Activated naive CD4-positive, alpha-beta T cell treated with anti-CD3 and anti-CD28 coated beads for 36 hours (primary cell): ENCODE measurements around the gene SPTA1. TPM values are rescaled to one million over a fixed set of nuclear protein-coding genes. Genes with fewer than 3 reads are reported as not detected.

Experiments
- CTCF ChIA-PET: fragments of 350-600 bp; sonication (Branson Sonifier 250); formaldehyde crosslinking; loops from one replicate; lab custom pipeline; 2021; ENCODE audit warnings: antibody characterized with exemption; lab: Charles Lee
- DNase-seq: peaks from one replicate; pipeline ENCODE4 v3.0.0-alpha.2; 2020
- H3K27ac Mint-ChIP-seq: one replicate; pipeline ENCODE4 v1.8.0; 2021; ENCODE audit warnings: mild to moderate bottlenecking, mixed read lengths
- H3K27me3 Mint-ChIP-seq: one replicate; pipeline ENCODE4 v1.8.0; 2021; ENCODE audit warnings: low read depth, mixed read lengths
- H3K36me3 Mint-ChIP-seq: one replicate; pipeline ENCODE4 v1.8.0; 2021; ENCODE audit warnings: low read depth, mixed read lengths
- H3K4me1 Mint-ChIP-seq: one replicate; pipeline ENCODE4 v1.8.0; 2021; ENCODE audit warnings: low read depth, mixed read lengths
- H3K4me3 Mint-ChIP-seq: one replicate; pipeline ENCODE4 v1.8.0; 2021; ENCODE audit warnings: mild to moderate bottlenecking, moderate library complexity, mixed read lengths
- H3K9me3 Mint-ChIP-seq: one replicate; pipeline ENCODE4 v1.8.0; 2021; ENCODE audit warnings: mixed read lengths
- intact Hi-C: fragments of 100-400 bp; cut with micrococcal nuclease; formaldehyde crosslinking; loops from one replicate; pipeline ENCODE4 v1.15.1; 2023
- total RNA-seq, 2 experiments: library from RNA; stranded (reverse); gene quantifications; one replicate each; pipeline ENCODE4 v1.2.3, GENCODE V29; 2021

Gene SPTA1
- total RNA-seq, 2 experiments from 2014 or later: not detected

DNA sequence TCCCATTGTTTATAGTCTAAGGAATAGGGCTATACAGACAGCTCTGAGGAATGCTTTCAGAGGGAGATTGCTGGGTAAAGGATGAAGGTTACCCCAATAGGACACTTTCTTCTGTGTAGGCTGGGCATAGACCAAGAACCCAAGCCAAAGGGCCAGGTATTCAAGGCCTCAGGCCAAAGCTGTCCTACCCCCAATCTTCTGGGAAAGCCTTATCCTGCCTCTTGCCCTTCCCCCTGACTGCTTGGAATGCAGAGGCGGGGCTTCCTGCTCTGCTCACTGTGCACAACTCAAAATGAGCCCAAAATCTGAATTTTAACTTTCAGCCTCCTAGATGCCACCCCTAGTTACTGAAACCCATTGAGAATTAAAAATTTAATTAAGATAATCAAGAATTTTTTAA lies 79.2 kb downstream of the SPTA1 start:
- CTCF ChIA-PET: no interaction called here
- intact Hi-C loops: no loop called here
- no peak overlapping the region for H3K27ac Mint-ChIP-seq
- no peak overlapping the region for H3K4me3 Mint-ChIP-seq
- peaks cover 2% of the 10 kb centered on the region for H3K27me3 Mint-ChIP-seq
- H3K4me1 Mint-ChIP-seq: peaks cover 3% of the 10 kb centered on the region
- no peak for DNase-seq
- H3K36me3 Mint-ChIP-seq: no peaks in the 10 kb centered on the region
- no peaks in the 10 kb centered on the region for H3K9me3 Mint-ChIP-seq

DNA sequence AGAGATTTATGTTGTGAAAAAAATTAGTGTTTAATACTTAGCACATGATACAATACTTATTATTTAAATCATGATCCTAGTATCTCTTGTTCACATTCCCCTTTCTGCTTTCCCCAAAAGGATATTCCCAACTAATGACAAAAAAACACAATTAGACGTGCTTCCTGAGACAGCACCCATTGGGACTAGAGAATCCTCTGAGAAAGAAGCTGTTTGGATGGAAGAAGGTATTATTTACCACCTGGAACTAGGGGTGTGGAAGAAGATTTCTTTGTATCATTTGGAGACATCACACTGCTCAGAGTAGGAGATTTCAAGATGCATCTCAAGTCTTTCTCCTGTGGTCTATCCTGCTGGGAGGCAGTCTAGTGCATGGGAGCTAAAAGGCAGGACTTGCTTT lies 81.5 kb downstream of the SPTA1 start, which contains the start of gene OR10Z1:
OR10Z1 (plus strand) TSS at position 301 of the 400 bp plus-strand sequence. CDS start 1,171 bp downstream, outside the sequence.
- CTCF ChIA-PET: no interaction called here
- no peaks in the 10 kb centered on the region for H3K9me3 Mint-ChIP-seq
- H3K4me3 Mint-ChIP-seq: no peak within 1 kb of the TSS
- no peaks in the 10 kb centered on the region for H3K4me1 Mint-ChIP-seq
- intact Hi-C loops: no loop called here
- H3K27ac Mint-ChIP-seq: no peak within 1 kb of the TSS
- peaks cover 5% of the 10 kb centered on the region for H3K27me3 Mint-ChIP-seq
- H3K36me3 Mint-ChIP-seq: no peaks in the 10 kb centered on the region
- no peak for DNase-seq

DNA sequence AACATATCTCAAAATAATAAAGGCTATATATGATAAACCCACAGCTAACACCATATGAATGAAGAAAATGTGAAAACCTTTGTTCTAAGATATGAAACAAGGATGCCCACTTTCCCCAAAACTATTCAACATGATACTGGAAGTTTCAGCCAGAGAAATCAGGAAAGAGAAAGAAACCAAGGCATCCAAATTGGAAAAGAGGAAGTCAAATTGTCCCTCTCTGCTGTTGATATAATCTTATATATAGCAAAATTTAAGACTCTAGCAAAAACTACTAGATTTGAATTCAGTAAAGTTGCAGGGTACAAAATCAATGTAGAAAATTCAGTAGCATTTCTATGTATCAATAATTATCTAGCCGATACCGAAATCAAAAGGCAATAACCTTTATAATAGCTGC lies 85.8 kb downstream of the SPTA1 start:
- H3K27ac Mint-ChIP-seq: no peak overlapping the region
- DNase-seq: no peak
- CTCF ChIA-PET: no interaction called here
- peaks cover 16% of the 10 kb centered on the region for H3K9me3 Mint-ChIP-seq
- peaks cover 15% of the 10 kb centered on the region for H3K27me3 Mint-ChIP-seq
- no peak overlapping the region for H3K4me3 Mint-ChIP-seq
- H3K36me3 Mint-ChIP-seq: no peaks in the 10 kb centered on the region
- intact Hi-C loops: no loop called here
- H3K4me1 Mint-ChIP-seq: no peaks in the 10 kb centered on the region

DNA sequence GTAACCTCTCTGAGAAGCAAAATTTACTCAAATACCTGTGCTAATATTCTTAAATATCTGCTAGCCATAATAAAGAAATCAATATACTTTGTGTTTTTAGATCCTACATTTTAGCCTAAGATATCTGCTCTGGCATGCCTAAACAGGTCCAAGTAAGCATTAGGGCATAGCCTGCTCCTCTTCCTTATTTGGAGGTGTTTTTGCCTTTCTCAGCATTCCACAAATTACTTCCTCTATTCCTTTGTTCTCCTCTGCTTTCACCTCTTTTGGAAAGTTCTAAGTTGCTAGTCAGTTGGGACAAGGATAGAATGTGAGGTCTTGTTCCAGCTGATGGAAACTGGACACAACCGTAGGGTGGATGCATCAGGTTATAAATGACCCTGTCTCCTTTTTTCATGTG lies 99.6 kb downstream of the SPTA1 start:
- CTCF ChIA-PET: no interaction called here
- no peak for DNase-seq
- Mint-ChIP-seq H3K9me3 (peaks cover 4% of the 10 kb centered on the region), H3K4me3 (no peak overlapping the region), H3K27ac (no peak overlapping the region), H3K36me3 (no peaks in the 10 kb centered on the region), H3K4me1 (no peaks in the 10 kb centered on the region), H3K27me3 (peaks cover 5% of the 10 kb centered on the region)
- intact Hi-C loops: no loop called here

DNA sequence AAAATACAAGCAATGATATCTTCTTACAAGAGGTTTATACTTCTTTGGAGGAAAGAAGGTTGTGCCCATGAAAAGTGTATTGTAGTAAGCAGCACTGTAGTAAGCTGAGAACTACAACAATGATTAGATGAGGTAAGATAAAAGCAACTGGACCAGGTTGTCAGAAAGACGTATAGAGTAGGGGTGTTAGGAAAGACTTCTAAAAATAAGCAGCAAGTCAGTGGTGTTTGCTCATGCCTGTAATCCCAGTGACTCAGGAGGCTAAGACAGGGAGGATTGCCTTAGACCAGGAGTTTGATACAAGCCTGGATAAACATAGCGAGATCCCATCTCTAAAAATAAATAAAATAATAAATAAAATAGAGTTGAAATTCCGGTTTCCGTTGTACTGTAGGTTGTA lies 102.6 kb downstream of the SPTA1 start:
- CTCF ChIA-PET: no interaction called here
- H3K4me3 Mint-ChIP-seq: no peak overlapping the region

DNA sequence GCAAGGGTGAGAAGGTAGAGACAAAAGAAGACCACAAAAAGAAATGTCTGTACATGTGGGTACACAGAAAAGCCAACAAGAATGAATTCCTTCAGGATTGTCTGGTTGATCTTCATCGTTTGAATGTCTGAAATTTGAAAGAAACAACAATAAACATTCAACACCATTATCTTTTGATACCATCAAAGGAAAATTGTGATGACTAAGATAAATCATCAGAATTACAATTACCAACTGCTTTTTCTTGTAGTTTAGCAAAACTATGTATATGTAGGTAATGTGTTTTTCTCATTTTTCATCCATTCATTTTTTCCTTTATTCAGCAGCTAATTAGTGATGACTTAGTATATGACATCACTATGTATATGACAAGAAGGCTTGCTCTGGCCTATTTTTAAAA lies 106.8 kb downstream of the SPTA1 start, which contains the start of gene OR10X1:
OR10X1 (minus strand) TSS at position 167 of the 400 bp plus-strand sequence; CDS start at position 167, 0 bp downstream.
- intact Hi-C loops: no loop called here
- Mint-ChIP-seq H3K36me3 (no peaks in the 10 kb centered on the region), H3K27ac (no peak within 1 kb of the TSS), H3K27me3 (peaks cover 9% of the 10 kb centered on the region), H3K9me3 (no peaks in the 10 kb centered on the region), H3K4me1 (no peaks in the 10 kb centered on the region), H3K4me3 (no peak within 1 kb of the TSS)
- no peak for DNase-seq
- CTCF ChIA-PET: no interaction called here

More for the DNA sequence above, 102.6 kb downstream of the SPTA1 start:
- Mint-ChIP-seq H3K27me3 (peaks cover 3% of the 10 kb centered on the region), H3K9me3 (peaks cover 4% of the 10 kb centered on the region), H3K36me3 (no peaks in the 10 kb centered on the region), H3K4me1 (no peaks in the 10 kb centered on the region), H3K27ac (no peak overlapping the region)
- no peak for DNase-seq
- intact Hi-C loops: no loop called here

DNA sequence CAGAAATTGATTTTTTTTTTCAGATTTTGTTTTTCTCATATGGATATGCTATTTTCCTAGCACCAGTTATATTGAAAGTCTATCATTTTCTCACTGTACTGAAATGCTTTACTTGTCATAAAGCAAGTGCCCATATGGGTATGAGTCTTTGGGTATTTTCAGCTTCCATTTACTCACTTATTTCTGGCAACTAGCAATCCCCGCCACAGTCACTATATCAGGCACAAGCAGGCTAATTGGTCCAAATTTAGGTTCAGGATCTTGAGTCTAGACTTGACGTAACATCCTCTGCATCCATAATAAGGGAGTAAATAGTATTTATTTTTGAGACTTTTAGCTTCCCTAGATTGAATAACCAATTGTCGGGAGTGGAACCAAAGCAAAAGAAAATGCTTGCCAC lies 109.0 kb downstream of the SPTA1 start:
- H3K4me3 Mint-ChIP-seq: no peak overlapping the region
- no peak overlapping the region for H3K27ac Mint-ChIP-seq
- DNase-seq: no peak
- H3K36me3 Mint-ChIP-seq: no peaks in the 10 kb centered on the region
- intact Hi-C loops: no loop called here
- no peaks in the 10 kb centered on the region for H3K4me1 Mint-ChIP-seq
- H3K27me3 Mint-ChIP-seq: peaks cover 12% of the 10 kb centered on the region
- CTCF ChIA-PET: no interaction called here
- no peaks in the 10 kb centered on the region for H3K9me3 Mint-ChIP-seq

DNA sequence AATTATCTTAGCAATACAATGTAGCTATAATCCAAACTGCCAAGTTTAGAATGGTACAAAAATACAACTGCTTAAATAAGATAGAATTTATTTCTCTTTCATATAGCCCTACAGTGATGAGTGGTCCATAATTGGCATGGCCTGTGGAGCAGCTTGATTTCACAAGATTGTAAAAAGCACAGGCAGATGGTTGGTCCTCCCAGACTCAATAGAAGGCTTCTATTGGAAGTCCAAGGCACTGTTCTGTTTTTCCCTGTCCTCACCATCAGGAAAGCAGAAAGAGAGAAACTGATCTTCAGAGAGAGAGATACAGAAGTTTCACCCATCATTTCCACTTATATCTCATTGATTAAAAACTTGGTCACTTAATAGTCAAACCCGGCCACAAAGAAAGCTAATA lies 114.3 kb downstream of the SPTA1 start:
- CTCF ChIA-PET: no interaction called here
- H3K9me3 Mint-ChIP-seq: no peaks in the 10 kb centered on the region
- no peak overlapping the region for H3K27ac Mint-ChIP-seq
- no peak overlapping the region for H3K4me3 Mint-ChIP-seq
- H3K36me3 Mint-ChIP-seq: no peaks in the 10 kb centered on the region
- intact Hi-C loops: no loop called here
- peaks cover 12% of the 10 kb centered on the region for H3K27me3 Mint-ChIP-seq
- H3K4me1 Mint-ChIP-seq: no peaks in the 10 kb centered on the region
- no peak for DNase-seq

DNA sequence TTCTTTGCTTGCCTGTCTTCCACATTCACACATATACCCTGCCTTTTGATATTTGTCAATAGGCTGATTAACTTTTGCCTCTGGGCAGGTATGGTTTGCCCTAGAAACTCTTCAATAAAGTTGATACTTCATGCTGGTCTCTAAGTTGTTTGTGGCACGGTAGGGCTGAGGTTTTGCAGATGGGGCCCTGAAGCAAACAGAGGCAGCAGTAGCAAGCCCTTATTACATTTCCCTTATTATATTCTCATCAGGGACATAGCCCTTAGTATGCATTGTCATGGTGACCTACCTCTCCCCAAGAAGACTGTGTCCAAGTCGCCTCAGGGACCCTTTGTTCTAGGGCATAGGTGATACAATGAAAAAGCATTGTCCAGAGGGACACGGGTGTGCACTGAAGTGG lies 116.0 kb downstream of the SPTA1 start, which contains the start of gene OR6P1:
OR6P1 (minus strand) TSS at position 101 of the 400 bp plus-strand sequence. CDS start 6,976 bp downstream, outside the sequence.
- Mint-ChIP-seq H3K36me3 (no peaks in the 10 kb centered on the region), H3K4me1 (no peaks in the 10 kb centered on the region), H3K27me3 (peaks cover 12% of the 10 kb centered on the region), H3K27ac (no peak within 1 kb of the TSS), H3K4me3 (no peak within 1 kb of the TSS), H3K9me3 (no peaks in the 10 kb centered on the region)
- intact Hi-C loops: no loop called here
- no peak for DNase-seq
- CTCF ChIA-PET: interaction anchor here (1.5 kb wide), 1 partner anchor 32 kb away, joined by 3 read pairs; no protein-coding TSS in a partner anchor

DNA sequence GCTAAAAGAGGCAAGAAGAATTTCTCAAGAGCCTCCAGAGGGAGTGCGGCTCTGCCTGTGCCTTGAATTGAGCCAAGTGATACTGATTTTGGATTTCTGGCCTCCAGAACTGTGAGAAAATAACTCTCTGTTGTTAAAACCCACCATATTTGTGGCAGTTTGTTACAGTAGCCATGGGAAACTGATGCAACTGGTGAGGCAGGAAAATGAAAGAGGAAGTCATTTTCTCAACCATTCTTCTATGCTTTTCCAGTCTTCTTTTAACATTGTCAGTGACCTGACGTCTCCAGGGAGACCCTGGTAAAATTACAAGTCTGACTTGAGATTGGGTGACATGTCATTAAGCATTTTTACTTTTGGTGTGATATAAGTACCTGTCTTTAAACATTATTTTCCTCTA lies 121.9 kb downstream of the SPTA1 start:
- no peak for DNase-seq
- Mint-ChIP-seq H3K27me3 (peaks cover 12% of the 10 kb centered on the region), H3K4me1 (no peaks in the 10 kb centered on the region), H3K36me3 (no peaks in the 10 kb centered on the region), H3K9me3 (no peaks in the 10 kb centered on the region), H3K4me3 (no peak overlapping the region), H3K27ac (no peak overlapping the region)
- CTCF ChIA-PET: no interaction called here
- intact Hi-C loops: no loop called here

DNA sequence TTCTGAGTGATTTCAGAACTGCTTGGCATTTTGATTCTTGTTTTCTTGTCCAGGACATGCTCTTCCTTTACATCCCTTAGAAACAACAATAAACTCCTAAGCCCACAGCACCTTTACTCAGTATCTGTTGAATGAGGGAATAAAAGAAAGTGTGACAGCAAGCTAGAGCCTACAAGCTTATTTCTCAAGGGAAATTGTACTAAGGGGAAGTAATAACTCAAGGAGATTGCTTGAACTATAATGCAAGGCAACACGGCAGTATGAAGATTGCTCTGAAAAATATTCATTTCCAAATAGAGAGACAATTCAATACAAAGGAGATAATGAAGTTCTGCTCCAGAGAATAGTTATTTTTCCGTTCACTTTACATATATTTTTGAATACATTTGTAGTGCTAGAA lies 122.7 kb downstream of the SPTA1 start:
- Mint-ChIP-seq H3K9me3 (no peaks in the 10 kb centered on the region), H3K36me3 (no peaks in the 10 kb centered on the region), H3K27me3 (peaks cover 16% of the 10 kb centered on the region), H3K4me1 (no peaks in the 10 kb centered on the region), H3K4me3 (no peak overlapping the region), H3K27ac (no peak overlapping the region)
- no peak for DNase-seq
- CTCF ChIA-PET: interaction anchor here (1.0 kb wide), 1 partner anchor 43 kb away, joined by 3 read pairs; no protein-coding TSS in a partner anchor
- intact Hi-C loops: no loop called here
